ENCODE results near the gene NDUFS7. TPM values are rescaled to one million over a fixed set of nuclear protein-coding genes. Genes with fewer than 3 reads are reported as not detected.

Gene NDUFS7
- total and polyA plus RNA-seq, 9 of the 15 experiments (the other 6 are each of a cell fraction or from before 2014, with no cell fraction given) = 6.0 to 271 (median 60.6) TPM

DNA sequence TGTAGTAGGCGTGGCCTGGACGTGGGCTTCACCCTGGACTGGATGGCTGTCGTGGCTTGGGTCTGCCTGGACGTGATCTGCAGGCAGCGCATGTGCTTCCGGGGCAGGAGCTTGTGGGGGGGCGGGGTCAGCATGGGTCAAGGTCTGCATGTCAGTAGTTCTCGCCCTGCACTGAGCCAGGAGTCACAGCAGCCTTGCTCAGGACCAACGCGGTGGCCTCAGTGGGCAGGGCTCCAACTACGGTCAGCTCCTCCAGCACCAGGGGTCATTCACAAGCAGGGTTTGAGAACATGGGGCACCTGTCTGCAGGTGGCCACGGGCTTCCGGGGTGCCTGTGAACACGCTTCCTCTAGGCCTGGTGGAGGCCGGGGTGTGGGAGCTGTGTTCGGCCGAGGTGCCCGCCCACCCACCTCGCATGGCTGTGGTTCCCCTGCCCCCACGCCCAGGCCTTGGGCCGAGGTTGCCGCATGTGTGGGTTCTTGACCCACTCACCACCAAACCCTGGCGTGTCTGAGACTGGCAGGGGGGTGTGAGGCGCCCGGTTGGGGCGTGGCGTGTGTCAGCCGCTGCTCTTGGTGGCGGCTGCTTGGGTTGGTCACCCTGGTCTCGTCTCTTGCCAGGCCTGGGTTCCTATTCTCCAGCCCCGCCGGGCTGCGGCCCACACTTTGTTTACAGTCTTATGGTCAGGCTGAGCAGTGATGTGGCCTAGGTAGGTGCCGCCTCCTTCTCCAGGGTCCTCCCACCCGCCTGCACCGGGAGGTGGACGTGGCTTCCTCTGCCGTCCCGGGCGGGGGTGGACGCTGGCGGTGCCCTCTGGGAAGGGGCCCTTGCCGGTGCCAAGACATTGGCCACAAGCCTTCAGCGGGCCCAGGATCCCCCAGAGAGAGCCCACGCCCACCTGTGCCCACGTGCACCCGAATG lies 49.7 kb downstream of the NDUFS7 start:
- peaks cover 68% of the 10 kb centered on the region; the same call in 2 of the 3 replicates for H3K36me3 ChIP-seq (ENCODE audit: control insufficient read depth, insufficient read depth, low read length)
- CTCF ChIA-PET (ENCODE audit: low intra/inter-chr PET ratio) = no interaction called here
- no peak overlapping the region for H3K27ac ChIP-seq (ENCODE audit: extremely low read depth, low read depth, low read length)
- in situ Hi-C loops (cut with MboI) (no loop called here), intact Hi-C loops (cut with micrococcal nuclease) (no loop called here)
- peaks cover 3% of the 10 kb centered on the region for H3K9me1 ChIP-seq (ENCODE audit: control insufficient read depth, insufficient read depth, low read length)
- TF ChIP-seq NR2C1 (IDR thresholded peaks at IDR 0.05) = peak; percentile 78
- no peak for TF ChIP-seq NR2C1 (tag; IDR thresholded peaks at IDR 0.05)
- peak; percentile 61; the same call in 1 of the 2 replicates for TF ChIP-seq POLR2G (IDR thresholded peaks at IDR 0.05; ENCODE audit: low read depth, low read length)
- TF ChIP-seq GABPB1 (CRISPR knock-in tag; IDR thresholded peaks at IDR 0.05) = peak; percentile 48; the same call in 1 of the 2 replicates
- TF ChIP-seq, protein P1, sequence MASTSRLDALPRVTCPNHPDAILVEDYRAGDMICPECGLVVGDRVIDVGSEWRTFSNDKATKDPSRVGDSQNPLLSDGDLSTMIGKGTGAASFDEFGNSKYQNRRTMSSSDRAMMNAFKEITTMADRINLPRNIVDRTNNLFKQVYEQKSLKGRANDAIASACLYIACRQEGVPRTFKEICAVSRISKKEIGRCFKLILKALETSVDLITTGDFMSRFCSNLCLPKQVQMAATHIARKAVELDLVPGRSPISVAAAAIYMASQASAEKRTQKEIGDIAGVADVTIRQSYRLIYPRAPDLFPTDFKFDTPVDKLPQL (IDR thresholded peaks at IDR 0.05; ENCODE audit: extremely low read depth, insufficient read length) = no peak
- TF ChIP-seq, protein P2, sequence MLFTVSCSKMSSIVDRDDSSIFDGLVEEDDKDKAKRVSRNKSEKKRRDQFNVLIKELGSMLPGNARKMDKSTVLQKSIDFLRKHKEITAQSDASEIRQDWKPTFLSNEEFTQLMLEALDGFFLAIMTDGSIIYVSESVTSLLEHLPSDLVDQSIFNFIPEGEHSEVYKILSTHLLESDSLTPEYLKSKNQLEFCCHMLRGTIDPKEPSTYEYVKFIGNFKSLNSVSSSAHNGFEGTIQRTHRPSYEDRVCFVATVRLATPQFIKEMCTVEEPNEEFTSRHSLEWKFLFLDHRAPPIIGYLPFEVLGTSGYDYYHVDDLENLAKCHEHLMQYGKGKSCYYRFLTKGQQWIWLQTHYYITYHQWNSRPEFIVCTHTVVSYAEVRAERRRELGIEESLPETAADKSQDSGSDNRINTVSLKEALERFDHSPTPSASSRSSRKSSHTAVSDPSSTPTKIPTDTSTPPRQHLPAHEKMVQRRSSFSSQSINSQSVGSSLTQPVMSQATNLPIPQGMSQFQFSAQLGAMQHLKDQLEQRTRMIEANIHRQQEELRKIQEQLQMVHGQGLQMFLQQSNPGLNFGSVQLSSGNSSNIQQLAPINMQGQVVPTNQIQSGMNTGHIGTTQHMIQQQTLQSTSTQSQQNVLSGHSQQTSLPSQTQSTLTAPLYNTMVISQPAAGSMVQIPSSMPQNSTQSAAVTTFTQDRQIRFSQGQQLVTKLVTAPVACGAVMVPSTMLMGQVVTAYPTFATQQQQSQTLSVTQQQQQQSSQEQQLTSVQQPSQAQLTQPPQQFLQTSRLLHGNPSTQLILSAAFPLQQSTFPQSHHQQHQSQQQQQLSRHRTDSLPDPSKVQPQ (CRISPR knock-in tag; IDR thresholded peaks at IDR 0.05; ENCODE audit: borderline replicate concordance) = no peak
- TF ChIP-seq, protein P3, sequence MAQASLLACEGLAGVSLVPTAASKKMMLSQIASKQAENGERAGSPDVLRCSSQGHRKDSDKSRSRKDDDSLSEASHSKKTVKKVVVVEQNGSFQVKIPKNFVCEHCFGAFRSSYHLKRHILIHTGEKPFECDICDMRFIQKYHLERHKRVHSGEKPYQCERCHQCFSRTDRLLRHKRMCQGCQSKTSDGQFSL (CRISPR knock-in tag; IDR thresholded peaks at IDR 0.05) = peak; percentile 60; the same call in 1 of the 2 replicates
- TF ChIP-seq, protein P3 (tag; IDR thresholded peaks at IDR 0.05) = no peak
- DNase-seq (ENCODE audit: extremely low read depth in 1 of 4, low spot score in 3 of 4) (no peak), FAIRE-seq (no peak), ATAC-seq (no peak)
- H3K9ac ChIP-seq (ENCODE audit: insufficient read depth in 1 of 2, low read depth in 2 of 2, low read length in 2 of 2) = peak overlapping the region in 1 of 2 experiments; percentile 78; a peak in 2 of 4 replicates
- 93% methylated on average over 30 of the region's 47 CpGs for WGBS (ENCODE audit: insufficient coverage, low coverage, missing lambda C conversion rate)
- H3K9me3 ChIP-seq (replicated peaks; ENCODE audit: control insufficient read depth, insufficient read depth, low read depth, low read length) = no peaks in the 10 kb centered on the region
- H3K27me3 ChIP-seq (ENCODE audit: control insufficient read depth in 2 of 2, insufficient read depth in 2 of 2, low read length in 2 of 2) = no peaks in the 10 kb centered on the region
- no peak overlapping the region for H2AFZ ChIP-seq (ENCODE audit: low read depth, low read length)
- no TSS peak for BruUV-seq (replicated peaks)
- peaks cover 20% of the 10 kb centered on the region for H4K20me1 ChIP-seq (replicated peaks; ENCODE audit: control insufficient read depth, insufficient read depth, low read length)
- H3K4me1 ChIP-seq (replicated peaks in 1 of 2; ENCODE audit: control insufficient read depth in 2 of 2, insufficient read depth in 2 of 2, low read length in 2 of 2) = peaks cover 15 to 81% of the 10 kb centered on the region in 2 experiments; a peak in 4 of 5 replicates
- no peak overlapping the region for H3K4me3 ChIP-seq
- peaks cover 15% of the 10 kb centered on the region for H3K79me2 ChIP-seq (ENCODE audit: control insufficient read depth, insufficient read depth, low read length)
- no peak overlapping the region for H3K4me2 ChIP-seq (ENCODE audit: insufficient read depth, low read length)
- POLR2A ChIA-PET = interaction anchor here (0.7 to 7.0 kb wide), 3 partner anchors 10 to 335 kb away, joined by 3 to 52 read pairs (median 5); no protein-coding TSS in a partner anchor
